Epithelial cell of prostate (primary cell): ENCODE measurements around the gene SH3PXD2B.
"Not testable (repeated sequence)": the region's sequence is repeated elsewhere in the genome, so short reads cannot be mapped to it uniquely, and the experiment has no call there.

ENCODE experiments used
- DNase-seq: peaks from one replicate; pipeline ENCODE4 v3.0.0-alpha.2; 2011; ENCODE audit warnings: low read depth, low spot score
- H3K27ac ChIP-seq: fragments of 450-650 bp; 2 replicates; pipeline ENCODE4 v1.5.1; 2017; ENCODE audit warnings: mild to moderate bottlenecking

Gene SH3PXD2B

GRCh38 chr5:172405226-172406107 lies 48.9 kb downstream of the SH3PXD2B start:
- no peak for DNase-seq
- no peak overlapping the region for H3K27ac ChIP-seq

- no peak for DNase-seq
- no peak overlapping the region for H3K27ac ChIP-seq
Observed at GRCh38 chr5:172404746-172405145, 49.6 kb downstream of the SH3PXD2B start.

- no peak overlapping the region for H3K27ac ChIP-seq
- DNase-seq, result no peak
Observed at GRCh38 chr5:172403817-172404216, 50.5 kb downstream of the SH3PXD2B start.

GRCh38 chr5:172403189-172403796 lies 51.0 kb downstream of the SH3PXD2B start:
- DNase-seq, result no peak

GRCh38 chr5:172402531-172403188 lies 51.7 kb downstream of the SH3PXD2B start:
- no peak overlapping the region for H3K27ac ChIP-seq
- DNase-seq, result no peak

More at GRCh38 chr5:172403189-172403796, 51.0 kb downstream of the SH3PXD2B start:
- H3K27ac ChIP-seq, result no peak overlapping the region

- not testable (repeated sequence) for DNase-seq, H3K27ac ChIP-seq
Observed at GRCh38 chr5:172402031-172402430, 52.3 kb downstream of the SH3PXD2B start.

- no peak overlapping the region for H3K27ac ChIP-seq
- DNase-seq, result no peak
Observed at GRCh38 chr5:172399826-172400225, 54.5 kb downstream of the SH3PXD2B start.

- DNase-seq, result no peak
Observed at GRCh38 chr5:172399336-172399735, 55.0 kb downstream of the SH3PXD2B start.

GRCh38 chr5:172398645-172399044 lies 55.7 kb downstream of the SH3PXD2B start:
- DNase-seq, H3K27ac ChIP-seq: not testable (repeated sequence)

More at GRCh38 chr5:172399336-172399735, 55.0 kb downstream of the SH3PXD2B start:
- H3K27ac ChIP-seq, result no peak overlapping the region

GRCh38 chr5:172396994-172397393 lies 57.3 kb downstream of the SH3PXD2B start:
- not testable (repeated sequence) for H3K27ac ChIP-seq, DNase-seq

GRCh38 chr5:172396220-172396619 lies 58.1 kb downstream of the SH3PXD2B start:
- no peak for DNase-seq
- no peak overlapping the region for H3K27ac ChIP-seq

- H3K27ac ChIP-seq, result no peak overlapping the region
- no peak for DNase-seq
Observed at GRCh38 chr5:172395483-172395882, 58.8 kb downstream of the SH3PXD2B start.

GRCh38 chr5:172389578-172390112 lies 64.7 kb downstream of the SH3PXD2B start:
- no peak for DNase-seq
- H3K27ac ChIP-seq, result no peak overlapping the region

GRCh38 chr5:172388246-172388733 lies 66.0 kb downstream of the SH3PXD2B start:
- DNase-seq, result no peak
- no peak overlapping the region for H3K27ac ChIP-seq

- no peak overlapping the region for H3K27ac ChIP-seq
- DNase-seq, result no peak
Observed at GRCh38 chr5:172385707-172386106, 68.6 kb downstream of the SH3PXD2B start.

GRCh38 chr5:172385010-172385563 lies 69.2 kb downstream of the SH3PXD2B start:
- no peak overlapping the region for H3K27ac ChIP-seq
- no peak for DNase-seq

GRCh38 chr5:172383191-172383802 lies 71.0 kb downstream of the SH3PXD2B start:
- DNase-seq, result peak; percentile 72
- peak overlapping the region; percentile 51 for H3K27ac ChIP-seq

- DNase-seq, result no peak
- H3K27ac ChIP-seq, result no peak overlapping the region
Observed at GRCh38 chr5:172380987-172381643, 73.2 kb downstream of the SH3PXD2B start.

- DNase-seq, result no peak
- H3K27ac ChIP-seq, result no peak overlapping the region
Observed at GRCh38 chr5:172380301-172380986, 73.9 kb downstream of the SH3PXD2B start.
